IMR-90 (cell line): ENCODE measurements around the gene FUT8.

Experiments
- CTCF ChIP-seq: conservative IDR thresholded peaks from 2 replicates; pipeline ENCODE4 v1.5.1; 2012; ENCODE audit warnings: mild to moderate bottlenecking, low read depth, low read length, improper control_type of control experiment
- ELK1 ChIP-seq: fragments of 150-350 bp; IDR thresholded peaks from 2 replicates; pipeline ENCODE4 v1.6.1; 2016; ENCODE audit warnings: low read depth, mild to moderate bottlenecking, low read length, moderate library complexity, borderline replicate concordance
- MAFK ChIP-seq: IDR thresholded peaks from 2 replicates; pipeline ENCODE4 v1.6.1; 2012; ENCODE audit warnings: low read depth, low read length, improper control_type of control experiment
- POLR2A ChIP-seq: IDR thresholded peaks from 2 replicates; pipeline ENCODE4 v1.6.1; 2012; ENCODE audit warnings: mild to moderate bottlenecking, low read depth, low read length

GRCh38 chr14:65414961-65415589 lies 2.5 kb downstream of the FUT8 start:
- no peak for TF ChIP-seq MAFK
- TF ChIP-seq CTCF = peak; percentile 81
- TF ChIP-seq POLR2A = no peak
- no peak for TF ChIP-seq ELK1
